GM21381 (cell line): ENCODE results near the gene SRGAP3.

Experiments
- ATAC-seq: cut with Tn5 transposase; IDR thresholded peaks from one replicate; pipeline ENCODE4 v1.9.1; 2021; ENCODE audit warnings: mild to moderate bottlenecking, moderate library complexity; ENCODE audit not compliant: unreplicated experiment

The SRGAP3 gene

GRCh38 chr3:9121366-9122001 lies 128.0 kb downstream of the SRGAP3 start:
- ATAC-seq = no peak

GRCh38 chr3:9119331-9119730 lies 130.1 kb downstream of the SRGAP3 start:
- no peak for ATAC-seq

- ATAC-seq = no peak
Observed at GRCh38 chr3:9118222-9118621, 131.2 kb downstream of the SRGAP3 start.

GRCh38 chr3:9117220-9117619 lies 132.2 kb downstream of the SRGAP3 start:
- no peak for ATAC-seq

GRCh38 chr3:9116336-9116735 lies 133.1 kb downstream of the SRGAP3 start:
- no peak for ATAC-seq

- ATAC-seq = no peak
Observed at GRCh38 chr3:9115336-9115735, 134.1 kb downstream of the SRGAP3 start.

GRCh38 chr3:9113040-9113439 lies 136.4 kb downstream of the SRGAP3 start:
- ATAC-seq = no peak

GRCh38 chr3:9111866-9112265 lies 137.6 kb downstream of the SRGAP3 start:
- no peak for ATAC-seq

- no peak for ATAC-seq
Observed at GRCh38 chr3:9111417-9111816, 138.0 kb downstream of the SRGAP3 start.

- ATAC-seq = no peak
Observed at GRCh38 chr3:9110802-9111201, 138.6 kb downstream of the SRGAP3 start.

- ATAC-seq = no peak
Observed at GRCh38 chr3:9110316-9110715, 139.1 kb downstream of the SRGAP3 start.

- no peak for ATAC-seq
Observed at GRCh38 chr3:9109568-9109914, 139.9 kb downstream of the SRGAP3 start.

- no peak for ATAC-seq
Observed at GRCh38 chr3:9108876-9109567, 140.4 kb downstream of the SRGAP3 start.

GRCh38 chr3:9107738-9108137 lies 141.7 kb downstream of the SRGAP3 start:
- ATAC-seq = no peak

GRCh38 chr3:9105421-9105820 lies 144.0 kb downstream of the SRGAP3 start:
- no peak for ATAC-seq

GRCh38 chr3:9104121-9104520 lies 145.3 kb downstream of the SRGAP3 start:
- ATAC-seq = no peak

GRCh38 chr3:9102240-9102981 lies 147.0 kb downstream of the SRGAP3 start:
- no peak for ATAC-seq

- ATAC-seq = no peak
Observed at GRCh38 chr3:9101286-9101685, 148.2 kb downstream of the SRGAP3 start.

GRCh38 chr3:9100513-9100894 lies 148.9 kb downstream of the SRGAP3 start:
- no peak for ATAC-seq

- ATAC-seq = no peak
Observed at GRCh38 chr3:9099702-9100512, 149.5 kb downstream of the SRGAP3 start.
